ENCODE data around the gene TMA7.

Gene TMA7

DNA sequence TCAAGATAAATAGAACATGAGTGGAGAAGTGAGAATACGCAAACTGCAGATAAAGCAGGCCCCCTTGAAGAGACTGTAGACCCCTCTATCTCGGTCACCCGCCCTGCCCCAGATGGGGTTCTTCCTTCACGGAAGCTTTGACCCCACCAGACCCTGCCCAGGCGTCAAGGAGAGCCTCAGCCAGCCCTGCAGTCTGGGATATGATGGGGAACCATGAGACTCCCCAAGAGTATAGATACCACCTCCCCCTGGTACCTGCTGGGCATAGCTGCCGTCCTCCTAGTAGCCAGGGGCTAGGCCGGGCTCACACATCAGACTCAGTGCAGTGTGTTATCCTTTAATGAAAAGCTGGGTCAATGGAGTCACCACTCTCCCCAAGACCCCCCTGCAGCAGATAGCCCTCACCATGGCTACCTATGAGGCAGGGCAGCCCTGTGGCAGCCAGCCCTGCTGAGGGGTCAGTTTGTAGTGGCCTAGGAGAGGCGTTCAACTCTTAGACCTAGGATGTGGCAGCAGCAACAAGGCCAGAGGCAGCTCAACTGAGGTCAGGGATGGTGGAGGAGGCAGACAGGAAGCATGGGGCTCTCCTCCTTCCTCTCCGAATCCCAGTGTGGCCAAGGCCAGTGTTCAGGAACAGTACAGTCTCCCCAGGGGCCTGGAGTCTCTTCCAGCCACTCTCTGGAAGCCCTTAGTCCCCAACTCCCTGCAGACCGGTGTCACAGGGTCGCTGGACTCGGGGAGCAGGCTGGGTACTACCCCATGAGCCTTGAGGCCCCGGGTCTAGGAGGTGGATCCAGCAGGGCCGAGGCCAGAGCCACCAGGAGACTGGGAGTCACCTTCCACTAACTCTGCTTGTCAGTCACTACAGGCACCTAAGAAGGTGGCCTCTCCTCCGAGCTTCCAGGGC lies 36.3 kb upstream of the TMA7 start:
- no peak overlapping the region for H4K8ac ChIP-seq (ENCODE audit: low read length)
- H3K14ac ChIP-seq (ENCODE audit: low read length in 2 of 2): no peak overlapping the region
- no peak overlapping the region for H2AFZ ChIP-seq (ENCODE audit: low read depth, low read length)
- no peak overlapping the region for H3K9ac ChIP-seq (ENCODE audit: low read length)
- H3K4me2 ChIP-seq (ENCODE audit: low read length, poor library complexity, severe bottlenecking): no peak overlapping the region
- H2BK15ac ChIP-seq (ENCODE audit: low read depth, poor library complexity, severe bottlenecking): no peak overlapping the region
- H4K91ac ChIP-seq (ENCODE audit: low read length): no peak overlapping the region
- H2BK120ac ChIP-seq (ENCODE audit: low read depth, low read length): no peak overlapping the region
- peaks cover 4 to 6% of the 10 kb centered on the region in 2 experiments for H3K27me3 ChIP-seq (ENCODE audit: control insufficient read depth in 1 of 2, insufficient read depth in 1 of 2, low read length in 2 of 2)
- H3K27ac ChIP-seq (ENCODE audit: low read length, poor library complexity, severe bottlenecking): no peak overlapping the region
- peaks cover 8% of the 10 kb centered on the region for H3K4me1 ChIP-seq (ENCODE audit: control insufficient read depth, insufficient read depth, low read depth, low read length)
- no peak overlapping the region for H2BK5ac ChIP-seq (ENCODE audit: low read depth, low read length, poor library complexity, severe bottlenecking)
- H3K23ac ChIP-seq (ENCODE audit: low read length in 2 of 2): no peak overlapping the region
- peaks cover 47 to 62% of the 10 kb centered on the region in 2 experiments for H3K36me3 ChIP-seq (ENCODE audit: control insufficient read depth in 1 of 2, insufficient read depth in 2 of 2, low read depth in 1 of 2, low read length in 2 of 2)
- no peak overlapping the region for H3K4ac ChIP-seq (ENCODE audit: low read depth in 1 of 2, low read length in 2 of 2)
- no peak for DNase-seq
- 93% methylated on average over 13 of the region's 15 CpGs for WGBS
- no peak overlapping the region for H2AK5ac ChIP-seq (ENCODE audit: low read length, severe bottlenecking)
- no peak overlapping the region for H3K18ac ChIP-seq (ENCODE audit: low read depth in 1 of 2, low read length in 2 of 2)
- no peak overlapping the region for H2BK12ac ChIP-seq (ENCODE audit: low read length in 2 of 2)
- no peaks in the 10 kb centered on the region for H3K9me3 ChIP-seq (ENCODE audit: control insufficient read depth, low read length)
- no peak overlapping the region for H3K4me3 ChIP-seq (ENCODE audit: insufficient read depth in 1 of 2, low read depth in 1 of 2, low read length in 2 of 2)
- H3K79me1 ChIP-seq (replicated peaks; ENCODE audit: low read length, poor library complexity, severe bottlenecking): no peaks in the 10 kb centered on the region

DNA sequence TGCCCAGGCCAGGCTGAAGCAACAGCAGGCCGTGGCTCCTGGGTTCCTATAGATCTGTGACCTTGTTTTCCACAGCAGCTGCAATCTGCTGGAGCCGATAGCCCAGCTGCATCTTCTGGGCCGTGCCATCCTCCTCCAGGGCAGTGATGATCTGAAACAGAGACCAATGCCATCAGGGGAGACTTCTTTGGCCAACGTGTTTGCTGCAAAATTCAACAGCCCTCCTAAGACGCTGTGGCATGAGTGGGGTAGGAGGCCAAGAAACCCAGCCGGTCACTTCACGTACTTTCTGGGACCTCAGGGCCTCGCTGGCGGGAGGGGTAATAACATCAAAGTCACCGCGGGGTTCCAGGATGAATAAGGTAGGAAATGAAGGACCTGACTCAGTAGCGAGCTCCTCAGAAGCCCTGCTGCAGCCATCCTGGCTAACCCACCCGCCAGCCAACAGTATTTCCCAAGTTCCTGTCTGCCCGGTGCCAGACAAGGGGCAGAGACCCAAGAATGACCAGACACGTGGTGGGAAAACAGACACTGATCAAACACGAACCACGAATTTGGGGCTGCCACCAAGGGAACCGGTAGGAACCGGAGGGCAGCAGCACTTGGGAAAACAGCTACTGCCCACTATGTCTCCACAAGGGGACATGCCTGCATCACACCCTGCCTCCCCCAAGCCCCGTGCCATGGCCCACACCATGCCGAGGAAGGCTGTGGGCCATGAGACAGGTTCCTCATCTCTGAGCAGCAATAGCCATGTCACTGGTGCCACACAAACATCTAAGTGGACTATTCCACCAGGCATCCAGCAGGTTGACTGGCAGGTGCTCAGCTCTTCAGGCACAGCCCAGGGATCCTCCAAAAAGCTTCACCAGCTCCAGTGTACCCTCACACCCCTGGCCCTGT lies 35.4 kb upstream of the TMA7 start:
- Histone ChIP-seq H4K8ac (ENCODE audit: low read length) (no peak overlapping the region), H3K9me3 (ENCODE audit: control insufficient read depth, low read length) (no peaks in the 10 kb centered on the region), H3K36me3 (ENCODE audit: control insufficient read depth in 1 of 2, insufficient read depth in 2 of 2, low read depth in 1 of 2, low read length in 2 of 2) (peaks cover 55 to 71% of the 10 kb centered on the region in 2 experiments), H3K4me1 (ENCODE audit: control insufficient read depth, insufficient read depth, low read depth, low read length) (peaks cover 6% of the 10 kb centered on the region), H3K4ac (ENCODE audit: low read depth in 1 of 2, low read length in 2 of 2) (no peak overlapping the region), H3K23ac (ENCODE audit: low read length in 2 of 2) (peak overlapping the region in 1 of 2 experiments; percentile 23), H3K4me2 (ENCODE audit: low read length, poor library complexity, severe bottlenecking) (no peak overlapping the region), H3K18ac (ENCODE audit: low read depth in 1 of 2, low read length in 2 of 2) (no peak overlapping the region), H3K27me3 (ENCODE audit: control insufficient read depth in 1 of 2, insufficient read depth in 1 of 2, low read length in 2 of 2) (no peaks in the 10 kb centered on the region), H3K14ac (ENCODE audit: low read length in 2 of 2) (no peak overlapping the region), H2BK15ac (ENCODE audit: low read depth, poor library complexity, severe bottlenecking) (no peak overlapping the region), H2AK5ac (ENCODE audit: low read length, severe bottlenecking) (no peak overlapping the region), H3K9ac (ENCODE audit: low read length) (no peak overlapping the region), H3K79me1 (replicated peaks; ENCODE audit: low read length, poor library complexity, severe bottlenecking) (no peaks in the 10 kb centered on the region), H3K4me3 (ENCODE audit: insufficient read depth in 1 of 2, low read depth in 1 of 2, low read length in 2 of 2) (no peak overlapping the region), H2BK120ac (ENCODE audit: low read depth, low read length) (no peak overlapping the region), H2AFZ (ENCODE audit: low read depth, low read length) (no peak overlapping the region), H3K27ac (ENCODE audit: low read length, poor library complexity, severe bottlenecking) (no peak overlapping the region), H4K91ac (ENCODE audit: low read length) (no peak overlapping the region), H2BK12ac (ENCODE audit: low read length in 2 of 2) (no peak overlapping the region), H2BK5ac (ENCODE audit: low read depth, low read length, poor library complexity, severe bottlenecking) (no peak overlapping the region)
- DNase-seq: no peak
- 92% methylated on average over 21 of the region's 21 CpGs for WGBS

DNA sequence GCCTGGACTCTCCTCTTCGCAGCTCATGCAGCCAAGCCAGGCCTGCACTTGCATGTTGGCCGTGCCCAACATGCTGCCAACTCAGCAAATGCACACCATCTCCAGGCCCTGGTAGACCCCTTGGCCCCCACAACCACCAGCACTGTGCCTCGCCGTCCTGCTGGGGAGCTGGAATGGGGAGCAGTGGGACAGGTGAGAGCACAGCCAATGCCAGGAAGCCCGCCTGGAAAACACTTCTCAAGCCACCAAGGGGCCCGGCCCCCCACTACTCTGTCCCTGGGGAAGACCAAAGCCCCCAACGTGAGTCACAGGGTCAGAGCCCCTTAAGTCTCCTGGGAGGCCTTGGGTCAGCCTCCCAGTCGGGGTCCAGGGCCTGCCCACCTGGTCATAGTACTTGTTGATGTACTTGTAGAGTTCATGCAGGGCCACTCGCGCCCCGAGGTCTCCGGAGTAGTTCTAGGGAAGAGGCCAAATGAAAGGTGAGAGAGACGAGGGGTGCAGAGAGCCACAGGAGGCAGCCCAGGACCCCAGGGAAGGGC lies 34.6 kb upstream of the TMA7 start:
- no peaks in the 10 kb centered on the region for H3K79me1 ChIP-seq (replicated peaks; ENCODE audit: low read length, poor library complexity, severe bottlenecking)
- no peak overlapping the region for H3K9ac ChIP-seq (ENCODE audit: low read length)
- no peak overlapping the region for H3K4me2 ChIP-seq (ENCODE audit: low read length, poor library complexity, severe bottlenecking)
- no peak overlapping the region for H3K18ac ChIP-seq (ENCODE audit: low read depth in 1 of 2, low read length in 2 of 2)
- H2AFZ ChIP-seq (ENCODE audit: low read depth, low read length): no peak overlapping the region
- 95% methylated on average over 11 of the region's 13 CpGs for WGBS
- no peak for DNase-seq
- H3K27ac ChIP-seq (ENCODE audit: low read length, poor library complexity, severe bottlenecking): no peak overlapping the region
- H3K4ac ChIP-seq (ENCODE audit: low read depth in 1 of 2, low read length in 2 of 2): no peak overlapping the region
- no peak overlapping the region for H3K14ac ChIP-seq (ENCODE audit: low read length in 2 of 2)
- H3K23ac ChIP-seq (ENCODE audit: low read length in 2 of 2): peak overlapping the region in 1 of 2 experiments; percentile 23
- peaks cover 60 to 78% of the 10 kb centered on the region in 2 experiments for H3K36me3 ChIP-seq (ENCODE audit: control insufficient read depth in 1 of 2, insufficient read depth in 2 of 2, low read depth in 1 of 2, low read length in 2 of 2)
- no peak overlapping the region for H2BK5ac ChIP-seq (ENCODE audit: low read depth, low read length, poor library complexity, severe bottlenecking)
- no peak overlapping the region for H2AK5ac ChIP-seq (ENCODE audit: low read length, severe bottlenecking)
- no peak overlapping the region for H2BK120ac ChIP-seq (ENCODE audit: low read depth, low read length)
- H4K91ac ChIP-seq (ENCODE audit: low read length): no peak overlapping the region
- no peak overlapping the region for H2BK12ac ChIP-seq (ENCODE audit: low read length in 2 of 2)
- no peak overlapping the region for H3K4me3 ChIP-seq (ENCODE audit: insufficient read depth in 1 of 2, low read depth in 1 of 2, low read length in 2 of 2)
- no peaks in the 10 kb centered on the region for H3K27me3 ChIP-seq (ENCODE audit: control insufficient read depth in 1 of 2, insufficient read depth in 1 of 2, low read length in 2 of 2)
- peaks cover 6% of the 10 kb centered on the region for H3K4me1 ChIP-seq (ENCODE audit: control insufficient read depth, insufficient read depth, low read depth, low read length)
- H2BK15ac ChIP-seq (ENCODE audit: low read depth, poor library complexity, severe bottlenecking): no peak overlapping the region
- H3K9me3 ChIP-seq (ENCODE audit: control insufficient read depth, low read length): no peaks in the 10 kb centered on the region
- no peak overlapping the region for H4K8ac ChIP-seq (ENCODE audit: low read length)

DNA sequence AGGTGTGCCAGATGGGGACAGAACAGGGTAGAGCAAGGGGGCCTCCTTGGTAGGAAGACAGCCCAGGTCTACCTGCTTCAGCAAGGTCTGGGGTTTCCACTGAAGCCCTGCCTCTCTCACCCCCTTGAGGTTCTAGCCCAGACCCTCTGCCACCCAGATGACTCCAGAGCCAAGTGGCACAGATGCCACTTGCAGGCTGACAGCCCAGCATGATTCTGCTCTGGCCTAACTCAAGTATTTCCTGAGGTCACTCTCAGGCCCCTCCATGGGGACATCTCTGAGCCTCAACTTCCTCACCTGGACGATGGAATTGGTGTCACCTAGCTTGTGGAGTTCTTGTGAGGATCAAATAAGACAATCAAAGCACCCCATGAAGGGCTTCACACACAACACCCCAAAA lies 34.1 kb upstream of the TMA7 start:
- Histone ChIP-seq H3K27ac (ENCODE audit: low read length, poor library complexity, severe bottlenecking) (no peak overlapping the region), H2AK5ac (ENCODE audit: low read length, severe bottlenecking) (no peak overlapping the region), H2BK12ac (ENCODE audit: low read length in 2 of 2) (no peak overlapping the region), H2BK15ac (ENCODE audit: low read depth, poor library complexity, severe bottlenecking) (no peak overlapping the region), H3K9ac (ENCODE audit: low read length) (no peak overlapping the region), H3K9me3 (ENCODE audit: control insufficient read depth, low read length) (no peaks in the 10 kb centered on the region), H2BK5ac (ENCODE audit: low read depth, low read length, poor library complexity, severe bottlenecking) (no peak overlapping the region), H3K23ac (ENCODE audit: low read length in 2 of 2) (no peak overlapping the region), H2AFZ (ENCODE audit: low read depth, low read length) (no peak overlapping the region), H3K14ac (ENCODE audit: low read length in 2 of 2) (no peak overlapping the region), H2BK120ac (ENCODE audit: low read depth, low read length) (no peak overlapping the region), H3K4ac (ENCODE audit: low read depth in 1 of 2, low read length in 2 of 2) (no peak overlapping the region), H3K4me1 (ENCODE audit: control insufficient read depth, insufficient read depth, low read depth, low read length) (peaks cover 6% of the 10 kb centered on the region), H3K36me3 (ENCODE audit: control insufficient read depth in 1 of 2, insufficient read depth in 2 of 2, low read depth in 1 of 2, low read length in 2 of 2) (peaks cover 66 to 84% of the 10 kb centered on the region in 2 experiments), H4K8ac (ENCODE audit: low read length) (no peak overlapping the region), H4K91ac (ENCODE audit: low read length) (no peak overlapping the region), H3K4me3 (ENCODE audit: insufficient read depth in 1 of 2, low read depth in 1 of 2, low read length in 2 of 2) (no peak overlapping the region), H3K18ac (ENCODE audit: low read depth in 1 of 2, low read length in 2 of 2) (no peak overlapping the region), H3K4me2 (ENCODE audit: low read length, poor library complexity, severe bottlenecking) (no peak overlapping the region), H3K79me1 (replicated peaks; ENCODE audit: low read length, poor library complexity, severe bottlenecking) (no peaks in the 10 kb centered on the region), H3K27me3 (ENCODE audit: control insufficient read depth in 1 of 2, insufficient read depth in 1 of 2, low read length in 2 of 2) (no peaks in the 10 kb centered on the region)
- 100% methylated on average over 1 of the region's 1 CpG for WGBS
- no peak for DNase-seq
